ENCODE measurements around the gene TNFRSF6B. TPM values are rescaled to one million over a fixed set of nuclear protein-coding genes. Genes with fewer than 3 reads are reported as not detected.
A peak's percentile ranks its signal among the peaks of the same experiment; 100 is the strongest.
"Not testable (repeated sequence)": the region's sequence is repeated elsewhere in the genome, so short reads cannot be mapped to it uniquely, and the experiment has no call there.

The TNFRSF6B gene
- total RNA-seq, 2 experiments from 2014 or later: not detected

DNA sequence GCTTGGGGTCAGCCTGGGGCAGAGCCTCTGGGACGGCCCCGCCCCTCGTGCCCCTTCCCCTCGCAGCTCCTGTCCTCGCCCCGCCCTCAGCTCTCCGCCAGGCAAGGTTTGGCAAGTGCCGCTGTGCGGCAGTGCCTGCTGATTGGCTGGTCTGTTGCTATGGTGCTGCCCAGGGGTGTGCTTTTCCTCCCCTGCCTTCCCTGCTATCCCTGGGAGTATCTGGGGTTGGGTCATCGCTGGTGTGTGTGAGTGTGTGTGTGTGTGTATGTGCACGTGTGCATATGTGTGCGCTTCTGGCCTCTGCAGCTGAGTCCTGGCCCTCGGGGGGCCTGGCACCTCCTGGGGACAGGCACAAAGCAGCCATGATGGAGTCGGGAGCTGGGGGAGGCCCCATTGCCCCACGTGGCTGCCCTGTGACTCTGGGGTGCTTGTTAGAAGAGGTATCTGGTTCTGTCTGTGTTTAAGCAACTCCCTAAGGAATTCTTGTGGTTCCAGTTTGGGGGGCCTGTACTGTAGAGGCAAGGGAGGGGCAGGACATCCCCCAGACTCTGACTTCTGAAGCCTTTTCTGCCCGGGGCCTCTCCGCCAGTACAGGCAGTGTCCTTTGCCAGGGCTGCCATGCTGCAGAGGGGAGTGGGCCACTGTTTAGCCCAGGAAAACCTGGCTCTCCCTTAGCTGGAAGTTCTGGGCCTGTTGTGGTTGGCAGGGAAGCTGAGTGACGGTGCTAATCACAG, 31.4 kb upstream of the TNFRSF6B start:
- peaks cover 6% of the 10 kb centered on the region for H3K4me1 Mint-ChIP-seq (ENCODE audit: low read depth)
- no peaks in the 10 kb centered on the region for H3K27me3 Mint-ChIP-seq (ENCODE audit: low read depth)
- intact Hi-C loops (cut with micrococcal nuclease): no loop called here
- CTCF ChIA-PET: no interaction called here
- no peak overlapping the region for H3K4me3 Mint-ChIP-seq
- H3K9me3 Mint-ChIP-seq: no peaks in the 10 kb centered on the region
- peaks cover 23% of the 10 kb centered on the region for H3K36me3 Mint-ChIP-seq (ENCODE audit: low read depth)
- peak overlapping the region; percentile 47 for H3K27ac Mint-ChIP-seq
- no peak for DNase-seq

- CTCF ChIA-PET: no interaction called here
- no peak for DNase-seq
- Mint-ChIP-seq H3K27ac (no peak overlapping the region), H3K36me3 (ENCODE audit: low read depth) (peaks cover 20% of the 10 kb centered on the region), H3K4me1 (ENCODE audit: low read depth) (peaks cover 1% of the 10 kb centered on the region), H3K27me3 (ENCODE audit: low read depth) (no peaks in the 10 kb centered on the region), H3K4me3 (no peak overlapping the region), H3K9me3 (no peaks in the 10 kb centered on the region)
- intact Hi-C loops (cut with micrococcal nuclease): no loop called here
Measured at GRCh38 chr20:63665708-63666107, 30.7 kb upstream of the TNFRSF6B start.

DNA sequence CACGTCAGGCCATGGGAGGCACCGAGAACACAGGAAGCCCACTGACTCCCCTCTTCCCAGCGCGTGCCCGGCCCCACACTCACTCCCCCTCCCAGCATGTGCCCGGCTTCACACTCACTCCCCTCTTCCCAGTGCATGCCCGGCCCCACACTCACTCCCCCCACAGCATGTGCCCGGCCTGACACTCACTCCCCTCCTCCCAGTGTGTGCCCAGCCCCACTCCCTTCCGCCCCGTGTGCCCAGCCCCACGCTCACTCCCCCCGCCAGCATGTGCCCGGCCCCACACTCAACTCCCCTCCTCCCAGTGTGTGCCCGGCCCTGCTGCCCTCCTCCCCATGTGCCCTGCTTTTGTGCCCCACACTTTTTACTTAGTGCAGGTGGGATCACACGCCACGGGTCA, 28.6 kb upstream of the TNFRSF6B start:
- no peaks in the 10 kb centered on the region for H3K4me1 Mint-ChIP-seq (ENCODE audit: low read depth)
- H3K27ac Mint-ChIP-seq: no peak overlapping the region
- no peak overlapping the region for H3K4me3 Mint-ChIP-seq
- H3K9me3 Mint-ChIP-seq: no peaks in the 10 kb centered on the region
- H3K36me3 Mint-ChIP-seq (ENCODE audit: low read depth): peaks cover 17% of the 10 kb centered on the region
- intact Hi-C loops (cut with micrococcal nuclease): no loop called here
- DNase-seq: no peak
- H3K27me3 Mint-ChIP-seq (ENCODE audit: low read depth): no peaks in the 10 kb centered on the region
- CTCF ChIA-PET: interaction anchor here (0.7 kb wide), 1 partner anchor 52 kb away, joined by 4 read pairs; no protein-coding TSS in a partner anchor

GRCh38 chr20:63668351-63668750, 28.1 kb upstream of the TNFRSF6B start:
- no peak for DNase-seq
- CTCF ChIA-PET: interaction anchor here (0.7 kb wide), 1 partner anchor 52 kb away, joined by 4 read pairs; no protein-coding TSS in a partner anchor
- H3K4me3 Mint-ChIP-seq: no peak overlapping the region
- H3K27me3 Mint-ChIP-seq (ENCODE audit: low read depth): no peaks in the 10 kb centered on the region
- no peaks in the 10 kb centered on the region for H3K9me3 Mint-ChIP-seq
- intact Hi-C loops (cut with micrococcal nuclease): no loop called here
- H3K4me1 Mint-ChIP-seq (ENCODE audit: low read depth): no peaks in the 10 kb centered on the region
- H3K27ac Mint-ChIP-seq: no peak overlapping the region
- H3K36me3 Mint-ChIP-seq (ENCODE audit: low read depth): peaks cover 17% of the 10 kb centered on the region

DNA sequence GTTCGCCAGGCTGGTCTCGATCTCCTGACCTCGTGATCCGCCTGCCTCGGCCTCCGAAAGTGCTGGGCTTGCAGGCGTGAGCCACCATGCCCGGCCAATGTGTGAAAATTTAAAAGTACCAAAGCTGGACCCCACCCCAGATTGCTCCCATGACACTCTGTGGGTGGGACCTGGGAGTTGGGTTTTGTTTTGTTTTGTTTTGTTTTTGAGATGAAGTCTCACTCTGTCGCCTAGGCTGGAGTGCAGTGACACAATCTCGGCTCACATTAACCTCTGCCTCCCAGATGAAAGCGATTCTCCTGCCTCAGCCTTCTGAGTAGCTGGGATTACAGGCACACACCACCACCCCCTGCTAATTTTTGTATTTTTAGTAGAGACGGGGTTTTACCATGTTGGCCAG, 24.8 kb upstream of the TNFRSF6B start:
- H3K27me3 Mint-ChIP-seq (ENCODE audit: low read depth); H3K4me1 Mint-ChIP-seq (ENCODE audit: low read depth); H3K27ac Mint-ChIP-seq; DNase-seq; H3K4me3 Mint-ChIP-seq; intact Hi-C loops (cut with micrococcal nuclease); H3K9me3 Mint-ChIP-seq: not testable (repeated sequence)
- peaks cover 27% of the 10 kb centered on the region for H3K36me3 Mint-ChIP-seq (ENCODE audit: low read depth)
- CTCF ChIA-PET: interaction anchor here (1.1 kb wide), 1 partner anchor 55 kb away, joined by 3 read pairs; no protein-coding TSS in a partner anchor

- Mint-ChIP-seq H3K27ac (no peak overlapping the region), H3K4me3 (no peak overlapping the region), H3K36me3 (ENCODE audit: low read depth) (peaks cover 24% of the 10 kb centered on the region), H3K27me3 (ENCODE audit: low read depth) (no peaks in the 10 kb centered on the region), H3K4me1 (ENCODE audit: low read depth) (no peaks in the 10 kb centered on the region), H3K9me3 (no peaks in the 10 kb centered on the region)
- CTCF ChIA-PET: interaction anchor here (1.1 kb wide), 1 partner anchor 56 kb away, joined by 3 read pairs; no protein-coding TSS in a partner anchor
- intact Hi-C loops (cut with micrococcal nuclease): no loop called here
- DNase-seq: no peak
Measured at GRCh38 chr20:63672666-63673065, 23.8 kb upstream of the TNFRSF6B start.

DNA sequence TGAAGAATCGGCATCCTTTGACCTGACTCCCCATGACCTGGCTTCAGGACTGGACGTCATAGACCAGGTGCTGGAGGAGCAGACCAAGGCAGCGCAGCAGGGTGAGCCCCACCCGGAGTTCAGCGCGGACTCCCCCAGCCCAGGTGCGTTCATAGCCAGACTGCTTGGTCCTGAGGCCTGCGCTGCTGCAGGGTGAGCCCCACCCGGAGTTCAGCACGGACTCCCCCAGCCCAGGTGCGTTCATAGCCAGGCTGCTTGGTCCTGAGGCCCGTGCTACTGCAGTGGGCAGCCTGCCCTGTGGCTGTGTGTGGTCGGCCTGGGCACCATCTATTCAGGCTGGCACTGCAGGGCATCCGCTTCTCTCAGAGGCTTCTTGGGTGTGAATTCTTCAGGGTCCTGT, 22.5 kb upstream of the TNFRSF6B start:
- intact Hi-C loops (cut with micrococcal nuclease): no loop called here
- Mint-ChIP-seq H3K27ac (no peak overlapping the region), H3K4me1 (ENCODE audit: low read depth) (no peaks in the 10 kb centered on the region), H3K4me3 (no peak overlapping the region), H3K9me3 (no peaks in the 10 kb centered on the region), H3K27me3 (ENCODE audit: low read depth) (no peaks in the 10 kb centered on the region), H3K36me3 (ENCODE audit: low read depth) (peaks cover 18% of the 10 kb centered on the region)
- no peak for DNase-seq
- CTCF ChIA-PET: no interaction called here

- Mint-ChIP-seq H3K27ac (no peak overlapping the region), H3K4me3 (no peak overlapping the region), H3K27me3 (ENCODE audit: low read depth) (no peaks in the 10 kb centered on the region), H3K9me3 (no peaks in the 10 kb centered on the region), H3K4me1 (ENCODE audit: low read depth) (no peaks in the 10 kb centered on the region), H3K36me3 (ENCODE audit: low read depth) (peaks cover 16% of the 10 kb centered on the region)
- intact Hi-C loops (cut with micrococcal nuclease): no loop called here
- CTCF ChIA-PET: no interaction called here
- DNase-seq: no peak
Measured at GRCh38 chr20:63675681-63676368, 20.6 kb upstream of the TNFRSF6B start.

DNA sequence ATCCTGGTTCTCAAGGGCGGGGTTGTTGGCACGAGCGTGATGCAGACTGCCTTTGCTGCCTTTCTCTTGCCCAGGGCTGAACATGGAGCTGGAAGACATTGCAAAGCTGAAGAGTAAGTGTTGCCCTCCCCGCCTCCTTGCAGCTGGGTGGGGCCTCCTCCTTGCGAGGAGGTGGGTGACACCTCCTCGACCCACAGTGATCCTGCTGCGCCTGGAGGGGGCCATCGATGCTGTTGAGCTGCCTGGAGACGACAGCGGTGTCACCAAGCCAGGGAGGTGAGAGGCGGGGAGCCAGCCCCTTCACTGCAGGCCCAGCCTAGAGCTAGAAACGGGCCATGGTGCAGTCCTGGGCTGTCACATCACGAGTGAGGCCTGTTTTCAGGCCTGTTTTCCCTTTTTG, 18.4 kb upstream of the TNFRSF6B start:
- Mint-ChIP-seq H3K36me3 (ENCODE audit: low read depth) (peaks cover 16% of the 10 kb centered on the region), H3K4me1 (ENCODE audit: low read depth) (no peaks in the 10 kb centered on the region), H3K27me3 (ENCODE audit: low read depth) (no peaks in the 10 kb centered on the region), H3K4me3 (no peak overlapping the region), H3K27ac (no peak overlapping the region), H3K9me3 (no peaks in the 10 kb centered on the region)
- intact Hi-C loops (cut with micrococcal nuclease): no loop called here
- no peak for DNase-seq
- CTCF ChIA-PET: no interaction called here

- CTCF ChIA-PET: no interaction called here
- no peak overlapping the region for H3K27ac Mint-ChIP-seq
- H3K4me3 Mint-ChIP-seq: no peak overlapping the region
- intact Hi-C loops (cut with micrococcal nuclease): no loop called here
- DNase-seq: peak; percentile 4
- peaks cover 16% of the 10 kb centered on the region for H3K36me3 Mint-ChIP-seq (ENCODE audit: low read depth)
- H3K9me3 Mint-ChIP-seq: no peaks in the 10 kb centered on the region
- H3K27me3 Mint-ChIP-seq (ENCODE audit: low read depth): no peaks in the 10 kb centered on the region
- peaks cover 1% of the 10 kb centered on the region for H3K4me1 Mint-ChIP-seq (ENCODE audit: low read depth)
Measured at GRCh38 chr20:63678667-63679465, 17.6 kb upstream of the TNFRSF6B start.

- peaks cover 7% of the 10 kb centered on the region for H3K4me1 Mint-ChIP-seq (ENCODE audit: low read depth)
- DNase-seq: no peak
- intact Hi-C loops (cut with micrococcal nuclease): no loop called here
- H3K27me3 Mint-ChIP-seq (ENCODE audit: low read depth): no peaks in the 10 kb centered on the region
- no peak overlapping the region for H3K27ac Mint-ChIP-seq
- CTCF ChIA-PET: no interaction called here
- H3K36me3 Mint-ChIP-seq (ENCODE audit: low read depth): peaks cover 18% of the 10 kb centered on the region
- no peaks in the 10 kb centered on the region for H3K9me3 Mint-ChIP-seq
- no peak overlapping the region for H3K4me3 Mint-ChIP-seq
Measured at GRCh38 chr20:63679799-63680305, 16.6 kb upstream of the TNFRSF6B start.

DNA sequence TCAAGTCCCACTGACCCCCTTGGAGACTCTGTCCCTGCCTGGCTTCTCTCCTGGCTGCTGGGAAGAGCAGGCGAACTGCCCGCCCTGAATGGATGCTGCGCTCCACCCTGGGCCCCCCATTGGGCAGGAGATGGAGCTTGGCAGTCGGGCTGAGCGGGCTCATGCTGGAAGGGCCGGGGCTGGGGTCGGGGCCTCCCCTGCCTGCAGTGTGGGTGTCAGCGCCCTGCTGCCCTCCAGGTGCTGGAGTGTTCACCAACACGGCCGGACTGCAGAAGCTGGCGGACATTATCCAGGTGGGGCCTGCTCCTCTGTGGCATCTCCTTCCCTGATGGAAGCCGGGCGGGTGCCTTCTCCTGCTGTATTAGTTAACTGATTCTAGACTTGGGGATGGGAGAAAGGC, 16.0 kb upstream of the TNFRSF6B start:
- no peak for DNase-seq
- CTCF ChIA-PET: no interaction called here
- no peaks in the 10 kb centered on the region for H3K27me3 Mint-ChIP-seq (ENCODE audit: low read depth)
- H3K9me3 Mint-ChIP-seq: no peaks in the 10 kb centered on the region
- peaks cover 10% of the 10 kb centered on the region for H3K4me1 Mint-ChIP-seq (ENCODE audit: low read depth)
- no peak overlapping the region for H3K4me3 Mint-ChIP-seq
- H3K36me3 Mint-ChIP-seq (ENCODE audit: low read depth): peaks cover 15% of the 10 kb centered on the region
- intact Hi-C loops (cut with micrococcal nuclease): no loop called here
- no peak overlapping the region for H3K27ac Mint-ChIP-seq
